HepG2 (cell line): ENCODE results near the gene NFE2. TPM values are rescaled to one million over a fixed set of nuclear protein-coding genes. Genes with fewer than 3 reads are reported as not detected.

Experiments
- ATAC-seq: fragments of 200-7000 bp; cut with Tn5 transposase; 3 replicates; pipeline ENCODE4 v1.9.1; 2020; ENCODE audit warnings: mild to moderate bottlenecking, moderate library complexity
- BruUV-seq: library from RNA; stranded (reverse); fragments of 400-500 nt; replicated peaks from 2 replicates; lab custom pipeline; 2021; lab: Mats Ljungman, UMichigan
- CTCF ChIA-PET: fragments of 300-600 bp; formaldehyde crosslinking; extraction: SDS; loops from one replicate; lab custom pipeline; 2021; ENCODE audit warnings: low total read pairs, inconsistent platforms, low intra/inter-chr PET ratio; lab: Yijun Ruan, JAX
- POLR2A ChIA-PET: fragments of 350-600 bp; sonication (Branson Sonifier 250); formaldehyde crosslinking; loops from one replicate; lab custom pipeline; 2020; ENCODE audit warnings: antibody characterized with exemption, inconsistent platforms; lab: Yijun Ruan, JAX
- DNase-seq: peaks from one replicate; pipeline ENCODE4 v3.0.0-alpha.2; 2015; ENCODE audit warnings: low spot score
- FAIRE-seq: peaks from 3 replicates; lab custom pipeline; 2011; peaks lifted over from hg19 to GRCh38; lab: Jason Lieb, UNC
- H2AFZ ChIP-seq: one replicate; pipeline ENCODE4 v1.6.1; 2011; ENCODE audit warnings: low read length, inconsistent platforms
- H3K27ac ChIP-seq: fragments of 300-600 bp; 3 replicates; pipeline ENCODE4 v1.8.0; 2011; ENCODE audit warnings: mixed run types, mild to moderate bottlenecking, mixed read lengths, low read length, inconsistent platforms; ENCODE audit not compliant: insufficient read depth; ENCODE audit errors: extremely low read length
- H3K27me3 ChIP-seq, 2 experiments: fragments of 200-600 bp in 1 of 2; 2 replicates in 1 of 2; 3 replicates in 1 of 2; pipeline versions ENCODE4 v1.6.0 to v1.8.0; 2011; ENCODE audit warnings: low read length in 2 of 2, mild to moderate bottlenecking in 2 of 2, moderate library complexity in 2 of 2, inconsistent platforms in 1 of 2; ENCODE audit not compliant: insufficient read depth in 2 of 2, control insufficient read depth in 1 of 2
- H3K36me3 ChIP-seq, 2 experiments: fragments of 200-600 bp in 1 of 2; replicated peaks in 1 of 2; 2 replicates in 1 of 2; 3 replicates in 1 of 2; pipeline versions ENCODE4 v1.5.1 to v1.8.0; 2011; ENCODE audit warnings: low read length in 2 of 2, inconsistent platforms in 1 of 2; ENCODE audit not compliant: insufficient read depth in 2 of 2, control insufficient read depth in 1 of 2
- H3K4me1 ChIP-seq: 2 replicates; pipeline ENCODE4 v1.5.1; 2012; ENCODE audit warnings: low read length, inconsistent platforms; ENCODE audit not compliant: insufficient read depth
- H3K4me2 ChIP-seq: 2 replicates; pipeline ENCODE4 v1.6.0; 2011; ENCODE audit warnings: low read depth, low read length, inconsistent platforms
- H3K4me3 ChIP-seq, 3 experiments: fragments of 200-600 bp in 1 of 3; sonication (generic), shearing (Covaris generic) in 1 of 3; replicated peaks in 1 of 3; 2 replicates each; pipeline ENCODE4 v1.5.1; 2011 to 2016; ENCODE audit warnings: low read length in 3 of 3, inconsistent platforms in 2 of 3, low read depth in 2 of 3, mild to moderate bottlenecking in 2 of 3, control low read depth in 1 of 3, mixed read lengths in 1 of 3; ENCODE audit not compliant: insufficient read depth in 1 of 3
- H3K79me2 ChIP-seq: one replicate; pipeline ENCODE4 v1.6.1; 2011; ENCODE audit warnings: low read length, inconsistent platforms; ENCODE audit not compliant: insufficient read depth
- H3K9ac ChIP-seq: 2 replicates; pipeline ENCODE4 v1.6.0; 2011; ENCODE audit warnings: mild to moderate bottlenecking, low read depth, low read length, inconsistent platforms; ENCODE audit not compliant: insufficient read depth
- H3K9me3 ChIP-seq: 2 replicates; pipeline ENCODE4 v1.5.1; 2012; ENCODE audit warnings: mild to moderate bottlenecking, low read length
- H4K20me1 ChIP-seq: 2 replicates; pipeline ENCODE4 v1.6.0; 2011; ENCODE audit warnings: inconsistent platforms, mild to moderate bottlenecking, low read length, moderate library complexity; ENCODE audit not compliant: insufficient read depth
- ELK4 ChIP-seq: sonication (generic); formaldehyde crosslinking; IDR thresholded peaks from 2 replicates; pipeline ENCODE4 v1.9.0; 2021; ENCODE audit warnings: missing genetic modification reagents, borderline replicate concordance
- NFE2L1 ChIP-seq: sonication (generic); formaldehyde crosslinking; IDR thresholded peaks from 2 replicates; pipeline ENCODE4 v1.4.0; 2020; ENCODE audit warnings: missing genetic modification reagents, mild to moderate bottlenecking, borderline replicate concordance
- RBM22 ChIP-seq: fragments of 200-400 bp; formaldehyde crosslinking; optimal IDR thresholded peaks from 2 replicates; pipeline ENCODE3; 2017; ENCODE audit warnings: mild to moderate bottlenecking, low read length, moderate library complexity
- ZBTB2 ChIP-seq: sonication (generic); formaldehyde crosslinking; IDR thresholded peaks from 2 replicates; pipeline ENCODE4 v1.8.0; 2022; ENCODE audit warnings: low read depth, missing genetic modification reagents
- ZNF160 ChIP-seq: sonication (generic); formaldehyde crosslinking; IDR thresholded peaks from 2 replicates; pipeline ENCODE4 v1.8.0; 2022; ENCODE audit warnings: mild to moderate bottlenecking, inconsistent platforms, missing genetic modification reagents
- ZNF441 ChIP-seq: sonication (generic); formaldehyde crosslinking; IDR thresholded peaks from 2 replicates; pipeline ENCODE4 v1.7.0; 2021; ENCODE audit warnings: missing genetic modification reagents, borderline replicate concordance
- WGBS: methylation state at CpG from one replicate; pipeline ENCODE4 v1.1.6; 2017; ENCODE audit warnings: low lambda C conversion rate; 5-methylcytosine and 5-hydroxymethylcytosine counted together
- in situ Hi-C: cut with HindIII; loops from 2 replicates; pipeline ENCODE4 v1.10.0; 2017; ENCODE audit warnings: low pct_unique_long_range_greater_than_20kb; ENCODE audit not compliant: extremely low pct_ligation_motif_present
- intact Hi-C: fragments of 100-400 bp; cut with micrococcal nuclease; formaldehyde crosslinking; loops from one replicate; pipeline ENCODE4 v1.10.0; 2022; ENCODE audit not compliant: unreplicated experiment
- polyA plus RNA-seq, 8 experiments: library from polyadenylated mRNA; depleted of rRNA in 3 of 8; stranded (reverse) in 7 of 8; unstranded in 1 of 8; fragments of >200 nt; fragmentation: Illumina TruSeq in 4 of 8; extraction: Trizol in 4 of 8; gene quantifications; 2 replicates each; pipeline versions ENCODE4 v1.2.1 to v1.2.3, GENCODE V29; 2011 to 2016; ENCODE audit warnings: low read depth in 4 of 8, missing spikeins in 1 of 8, mixed read lengths in 1 of 8; ENCODE audit not compliant: insufficient read depth in 1 of 8
- total RNA-seq, 5 experiments: library from RNA; depleted of rRNA; stranded (reverse); fragments of >200 nt; fragmentation: Illumina TruSeq; extraction: Trizol; gene quantifications; 2 replicates each; pipeline ENCODE4 v1.2.3, GENCODE V29; 2016; ENCODE audit warnings: low read depth in 1 of 5

The NFE2 gene
- total and polyA plus RNA-seq, 2 of the 13 experiments (the other 11 are each of a cell fraction or from before 2014, with no cell fraction given) = 4.5 to 7.8 TPM

- no peaks in the 10 kb centered on the region for H3K9me3 ChIP-seq
- 97% methylated on average over 5 of the region's 5 CpGs for WGBS
- H4K20me1 ChIP-seq = no peaks in the 10 kb centered on the region
- BruUV-seq = no TSS peak
- CTCF ChIA-PET = no interaction called here
- peaks cover 0 to 1% of the 10 kb centered on the region in 2 experiments; a peak in 2 of 5 replicates for H3K36me3 ChIP-seq
- in situ Hi-C loops (no loop called here), intact Hi-C loops (no loop called here)
- no peak overlapping the region for H3K4me3 ChIP-seq
- DNase-seq (no peak), FAIRE-seq (no peak), ATAC-seq (no peak)
- no peak overlapping the region for H3K27ac ChIP-seq
- no peak overlapping the region for H3K4me2 ChIP-seq
- peaks cover 28% of the 10 kb centered on the region for H3K79me2 ChIP-seq
- TF ChIP-seq NFE2L1 (no peak), ZNF160 (CRISPR knock-in tag) (no peak), RBM22 (no peak)
- H2AFZ ChIP-seq = no peak overlapping the region
- POLR2A ChIA-PET = no interaction called here
- no peak overlapping the region for H3K9ac ChIP-seq
- H3K4me1 ChIP-seq = peaks cover 77% of the 10 kb centered on the region
- H3K27me3 ChIP-seq = no peaks in the 10 kb centered on the region
Measured at GRCh38 chr12:54331461-54331860, 30.6 kb upstream of the NFE2 start.

GRCh38 chr12:54330442-54330841, 29.6 kb upstream of the NFE2 start:
- no peak overlapping the region for H3K4me2 ChIP-seq
- H3K79me2 ChIP-seq = peaks cover 34% of the 10 kb centered on the region
- DNase-seq (no peak), ATAC-seq (no peak), FAIRE-seq (no peak)
- H3K36me3 ChIP-seq = peaks cover 0 to 1% of the 10 kb centered on the region in 2 experiments; a peak in 2 of 5 replicates
- no peaks in the 10 kb centered on the region for H4K20me1 ChIP-seq
- no peak overlapping the region for H3K9ac ChIP-seq
- 100% methylated on average over 3 of the region's 3 CpGs for WGBS
- ChIA-PET CTCF (no interaction called here), POLR2A (no interaction called here)
- H3K27me3 ChIP-seq = no peaks in the 10 kb centered on the region; a peak in 1 of 5 replicates
- no peaks in the 10 kb centered on the region for H3K9me3 ChIP-seq
- TF ChIP-seq ZBTB2 (CRISPR knock-in tag) (no peak), ZNF441 (no peak), ELK4 (CRISPR knock-in tag) (no peak)
- H3K4me1 ChIP-seq = peaks cover 71% of the 10 kb centered on the region
- in situ Hi-C loops = no loop called here
- no TSS peak for BruUV-seq
- peak overlapping the region; percentile 22 for H3K27ac ChIP-seq
- no peak overlapping the region for H3K4me3 ChIP-seq
- intact Hi-C loops = no loop called here
- H2AFZ ChIP-seq = no peak overlapping the region
